GM15510 (cell line): ENCODE data around the gene TMEM135.

Experiments
- POLR2A ChIP-seq: IDR thresholded peaks from 3 replicates; pipeline ENCODE4 v1.6.1; 2011; ENCODE audit warnings: borderline replicate concordance; ENCODE audit not compliant: insufficient read length; ENCODE audit errors: extremely low read depth

The TMEM135 gene

DNA sequence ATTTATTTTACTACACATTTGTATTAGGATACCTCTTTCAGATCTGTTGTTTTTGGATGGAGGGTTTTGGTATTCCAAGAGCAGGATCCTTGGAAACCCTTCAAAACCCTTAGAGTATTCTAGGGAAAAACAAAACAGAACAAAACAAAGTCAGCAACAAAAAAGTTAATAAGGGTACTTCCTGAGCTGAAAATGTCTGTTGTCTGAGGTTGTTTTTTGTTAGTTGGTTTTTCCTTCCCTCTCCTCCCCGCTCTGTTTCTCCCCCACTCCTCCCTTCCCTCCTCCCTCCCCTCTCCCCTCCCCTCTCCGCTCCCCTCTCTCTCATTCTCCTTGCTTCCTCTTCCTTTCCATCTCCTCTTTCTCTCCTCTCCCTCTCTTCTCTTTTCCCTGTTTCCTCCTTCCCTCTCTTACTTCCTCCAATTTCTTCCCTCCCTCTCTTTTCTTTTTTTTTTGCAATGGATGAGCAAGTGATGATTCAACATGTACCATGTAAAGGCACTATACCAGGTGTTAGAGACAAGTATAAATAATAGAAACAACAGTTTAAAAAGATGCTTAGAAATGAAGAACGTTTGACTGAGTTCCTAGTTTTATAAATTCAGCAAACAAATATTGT is 160.6 kb downstream of the TMEM135 start:
- TF ChIP-seq POLR2A, result no peak

DNA sequence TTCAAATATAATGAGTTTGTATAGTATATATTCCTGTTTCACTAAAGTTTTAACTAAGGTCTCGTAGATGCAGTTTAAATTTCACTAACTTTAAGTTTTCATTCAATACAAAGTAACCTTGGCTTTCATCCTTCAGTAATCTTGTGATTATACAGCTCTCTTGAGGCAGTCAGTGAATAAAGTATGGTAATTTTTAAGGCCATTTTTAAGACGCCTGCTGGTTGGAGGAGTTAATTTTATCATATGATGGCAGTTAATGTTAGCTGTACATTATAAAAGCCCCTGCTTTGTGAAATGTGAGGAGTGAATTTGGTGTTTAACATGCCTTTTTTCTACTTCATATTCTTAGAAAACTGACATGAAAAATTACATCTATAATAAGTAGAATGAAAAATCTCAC is 163.6 kb downstream of the TMEM135 start:
- no peak for TF ChIP-seq POLR2A

DNA sequence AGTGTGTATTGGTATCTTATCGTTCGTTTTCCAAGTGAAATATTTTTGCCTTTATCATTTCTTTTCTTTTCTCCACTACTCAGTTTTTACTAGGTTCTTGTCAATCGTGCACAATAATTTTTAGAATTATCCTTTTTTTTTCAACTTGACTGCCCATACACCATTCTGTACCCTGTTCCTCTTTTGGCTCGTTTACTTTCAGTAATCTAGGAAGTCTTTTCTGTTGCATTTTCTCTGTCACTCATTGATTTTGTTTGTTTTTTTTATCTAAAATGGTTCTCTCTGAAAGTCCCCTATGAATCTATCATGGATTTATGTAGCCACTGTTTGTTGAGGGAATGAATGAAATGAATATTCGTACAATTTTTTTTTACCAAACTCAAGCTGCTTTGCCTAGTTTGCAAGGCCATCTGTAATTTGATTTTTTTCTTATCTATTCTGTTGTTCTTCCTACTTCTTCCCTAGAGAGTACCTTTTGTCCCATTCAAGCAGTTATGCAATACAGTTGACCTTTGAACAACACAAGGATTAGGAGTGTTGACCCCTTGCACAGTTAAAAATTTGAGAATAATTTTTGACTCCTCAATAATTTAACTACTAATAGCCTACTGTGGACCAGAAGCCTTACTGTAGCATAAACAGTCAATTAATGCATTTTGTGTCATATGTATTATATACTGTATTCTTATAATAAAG is 166.3 kb downstream of the TMEM135 start:
- TF ChIP-seq POLR2A, result no peak

DNA sequence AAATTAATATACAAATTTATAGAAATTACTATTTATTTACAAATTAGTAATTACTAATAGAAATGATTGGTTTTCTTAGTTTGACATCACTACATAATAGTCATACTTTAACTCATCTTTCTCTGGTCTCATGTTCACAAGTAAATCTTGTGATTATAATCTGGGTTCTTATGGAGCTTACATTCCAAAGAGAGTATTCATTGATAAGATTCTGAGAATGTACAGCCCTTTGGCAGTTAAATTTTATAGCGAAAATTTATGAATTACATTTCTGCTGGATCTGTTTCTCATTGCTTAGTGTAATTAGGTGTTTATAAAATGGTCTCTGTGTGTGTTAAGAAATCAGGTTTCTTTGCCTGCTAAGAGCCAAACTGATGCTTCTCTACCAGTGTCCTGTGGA is 175.2 kb downstream of the TMEM135 start:
- TF ChIP-seq POLR2A, result no peak

DNA sequence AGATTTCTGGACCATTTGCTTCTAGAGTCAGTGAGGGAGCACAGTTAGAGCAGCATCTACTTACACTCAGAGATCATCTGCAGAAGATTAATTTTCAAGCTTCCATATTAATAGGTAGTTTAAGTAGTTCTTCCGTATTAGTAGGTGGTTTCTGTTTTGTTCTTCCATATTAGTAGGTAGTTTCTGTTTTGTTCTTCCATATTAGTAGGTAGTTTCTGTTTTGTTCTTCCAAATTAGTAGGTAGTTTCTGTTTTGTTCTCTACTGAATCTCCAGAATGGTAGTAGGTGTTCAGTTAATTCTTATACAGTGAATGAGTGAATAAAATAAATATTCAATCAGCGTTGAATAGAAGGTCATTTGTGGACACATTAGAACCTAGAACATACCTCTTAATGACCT is 175.7 kb downstream of the TMEM135 start:
- TF ChIP-seq POLR2A, result no peak

DNA sequence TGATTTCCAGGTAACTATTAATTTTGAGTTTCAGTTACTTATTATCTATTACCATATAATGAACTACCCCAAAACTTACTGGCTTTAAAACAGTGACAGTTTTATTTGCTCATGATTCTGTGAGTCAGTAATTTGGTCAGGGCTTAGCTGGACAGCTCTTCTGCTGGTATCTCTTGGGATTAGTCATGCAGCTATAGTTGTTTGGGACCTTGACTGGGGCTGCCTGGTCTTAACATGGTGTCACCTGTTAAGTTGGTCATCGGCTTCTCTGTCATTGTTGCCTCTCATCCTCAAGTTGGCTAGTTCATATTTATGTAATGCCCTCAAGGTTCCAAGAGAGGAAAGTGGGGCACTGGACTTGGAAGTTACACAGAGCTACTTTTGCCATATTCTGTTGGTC is 177.5 kb downstream of the TMEM135 start:
- no peak for TF ChIP-seq POLR2A

DNA sequence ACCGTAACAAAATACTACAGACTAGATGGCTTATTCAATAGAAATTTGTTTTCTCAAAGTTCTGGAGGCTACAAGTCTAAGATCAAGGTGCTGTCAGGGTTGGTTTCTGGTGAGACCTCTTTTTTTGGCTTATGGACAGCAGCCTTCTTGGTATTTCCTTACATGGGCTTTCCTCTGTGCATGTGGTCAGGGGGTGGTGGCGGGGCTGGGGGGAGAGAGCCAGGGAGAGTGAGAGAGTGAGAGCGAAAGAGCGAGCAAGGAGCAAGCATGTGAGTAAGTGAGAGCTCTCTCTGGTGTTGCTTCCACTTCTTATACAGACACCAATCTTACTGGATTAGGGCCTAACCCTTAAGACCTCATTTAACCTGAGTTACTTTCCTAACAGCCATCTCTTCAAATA is 181.5 kb downstream of the TMEM135 start:
- no peak for TF ChIP-seq POLR2A

DNA sequence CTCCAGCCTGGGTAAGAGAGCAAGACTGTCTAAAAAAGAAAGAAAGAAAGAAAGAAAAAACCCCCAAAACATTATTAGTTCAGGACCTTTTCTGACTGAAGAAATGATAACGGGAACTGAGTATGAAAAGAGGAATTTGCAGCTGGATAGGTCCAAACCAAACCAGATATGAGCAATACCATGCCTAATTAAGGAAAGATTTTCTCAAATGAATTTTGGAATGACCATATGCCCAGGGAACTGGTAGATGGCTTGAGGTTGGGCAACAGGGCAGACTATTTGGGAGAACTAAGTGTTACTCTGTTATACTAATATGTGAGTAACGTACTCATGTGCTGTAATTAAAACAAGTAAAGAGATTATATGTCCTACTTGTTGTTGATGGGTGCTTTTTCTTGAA is 186.1 kb downstream of the TMEM135 start:
- TF ChIP-seq POLR2A, result no peak

DNA sequence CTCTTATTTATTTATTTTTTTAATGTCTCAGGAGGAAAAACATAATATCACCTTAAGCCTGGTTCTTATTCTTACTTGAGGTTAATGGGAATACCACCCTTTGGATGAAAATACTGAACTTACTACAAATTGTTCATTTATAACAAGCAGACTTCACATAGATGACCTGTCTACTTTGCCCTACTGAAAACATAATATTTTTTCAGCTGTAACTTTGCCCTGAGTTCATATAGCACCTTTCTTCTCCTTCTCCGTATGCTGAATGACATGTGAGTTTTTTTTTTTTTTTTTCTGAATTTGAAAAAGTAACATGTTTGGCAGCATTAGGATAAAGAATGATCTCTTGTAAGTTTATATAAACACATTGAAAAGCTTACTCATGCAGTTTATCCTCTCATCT is 186.8 kb downstream of the TMEM135 start:
- TF ChIP-seq POLR2A, result no peak

DNA sequence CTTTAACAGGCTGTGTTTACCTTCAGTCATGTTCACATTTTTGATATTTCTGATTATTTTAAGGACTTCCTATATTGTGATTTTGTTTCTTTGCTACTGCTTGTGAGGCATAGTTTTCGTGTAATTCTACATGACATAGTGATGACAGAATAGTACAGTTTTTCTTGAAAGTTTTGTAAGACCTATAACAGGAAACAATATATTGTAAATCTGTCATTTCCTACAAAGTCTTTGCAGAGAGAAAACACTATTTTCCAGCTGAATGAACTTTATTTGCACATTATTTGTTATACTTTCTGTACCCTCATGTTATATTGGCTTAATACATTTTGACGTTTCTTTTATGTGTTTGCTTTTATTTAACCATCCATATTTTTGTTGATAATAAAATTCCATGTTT is 191.1 kb downstream of the TMEM135 start:
- no peak for TF ChIP-seq POLR2A

DNA sequence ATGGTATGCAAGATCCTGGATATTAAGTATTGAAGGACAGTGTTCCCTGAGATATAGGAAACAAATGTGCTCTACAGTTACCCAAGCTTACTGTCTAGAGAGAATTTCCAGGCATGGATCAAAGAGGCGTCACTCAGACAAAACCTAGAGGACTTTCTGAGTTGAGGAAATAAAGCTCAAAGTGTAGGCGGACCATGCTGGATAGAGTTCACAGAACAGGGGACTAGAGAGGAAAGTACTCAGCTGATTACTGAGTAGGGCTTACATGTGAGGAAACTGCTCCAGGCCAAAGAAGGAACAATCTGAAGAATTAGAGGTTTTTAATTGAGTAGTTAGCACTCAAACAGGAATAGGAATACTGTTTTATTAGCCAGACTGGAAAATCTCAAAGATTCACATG is 193.3 kb downstream of the TMEM135 start:
- TF ChIP-seq POLR2A, result no peak

DNA sequence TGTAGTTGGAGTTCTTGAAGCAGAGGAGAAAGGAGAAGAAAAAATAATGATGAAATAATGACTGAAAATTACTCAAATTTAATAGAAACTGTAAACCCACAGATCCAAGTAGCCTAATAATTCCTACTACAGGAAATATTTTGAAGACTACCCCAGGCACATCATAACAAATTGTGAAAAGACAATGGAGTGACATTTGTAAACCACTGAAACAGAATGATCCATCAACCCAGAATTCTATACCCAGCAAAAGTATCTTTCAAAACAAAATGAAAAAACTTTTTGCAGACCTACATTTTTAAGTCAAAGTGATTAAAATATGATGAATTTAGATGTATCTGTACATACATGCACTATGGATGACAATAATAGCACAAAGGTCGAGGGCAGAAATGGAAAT is 194.6 kb downstream of the TMEM135 start:
- TF ChIP-seq POLR2A, result no peak

DNA sequence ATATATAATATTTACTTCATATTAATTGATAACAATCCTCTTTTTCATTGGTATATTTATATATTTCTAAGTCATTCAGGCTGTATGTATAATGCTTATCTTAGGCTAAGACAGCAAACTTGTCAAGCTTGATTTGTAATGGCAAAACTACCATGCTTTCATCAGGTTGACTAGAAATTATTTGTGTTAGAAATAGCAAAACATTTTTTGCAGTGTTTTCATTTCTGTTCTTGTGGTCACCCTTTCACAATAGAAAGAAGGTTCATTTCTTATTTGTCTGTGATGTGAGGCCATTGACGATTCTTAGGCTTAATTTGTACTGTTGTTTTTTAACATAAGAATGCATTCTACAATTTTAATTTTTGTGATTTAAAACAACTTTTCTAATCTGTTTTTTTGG is 197.6 kb downstream of the TMEM135 start:
- no peak for TF ChIP-seq POLR2A

DNA sequence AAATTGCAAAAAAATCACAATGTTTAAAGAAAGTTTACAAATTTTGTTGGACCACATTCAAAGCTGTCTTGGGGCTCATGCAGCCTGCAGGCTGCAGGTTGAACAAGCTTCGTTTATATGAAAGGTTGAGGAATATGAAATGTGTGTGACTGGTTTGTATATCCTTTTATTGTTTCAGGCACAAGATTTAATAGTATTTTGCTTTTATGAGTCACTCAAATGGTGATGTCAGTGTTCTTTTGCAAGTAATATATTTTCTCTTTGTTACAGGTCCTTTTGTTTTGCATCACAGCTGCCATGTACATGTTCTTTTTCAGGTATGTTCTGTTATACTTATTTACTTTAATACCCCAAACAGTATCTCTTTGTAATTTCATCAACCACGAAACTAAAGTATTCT is 198.6 kb downstream of the TMEM135 start:
- TF ChIP-seq POLR2A, result no peak

DNA sequence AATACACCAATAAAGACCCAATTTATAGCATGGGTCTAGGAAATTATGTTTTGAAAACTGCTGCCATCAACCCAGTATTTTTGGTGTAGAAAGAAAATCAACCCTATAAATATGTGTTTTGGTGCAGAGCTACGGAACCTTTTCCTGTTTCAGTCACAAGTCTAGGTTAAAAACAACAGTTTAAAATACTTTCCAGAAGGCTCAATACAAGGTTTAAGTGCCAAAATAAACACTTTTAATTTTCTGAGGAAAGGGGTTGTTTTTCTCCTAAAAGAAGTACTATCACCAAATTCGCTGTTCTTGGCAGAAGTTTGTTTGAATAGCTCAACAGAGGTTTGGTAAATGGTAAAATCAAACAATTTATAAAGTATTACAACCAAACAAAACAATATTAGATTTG is 201.3 kb downstream of the TMEM135 start:
- TF ChIP-seq POLR2A, result no peak

DNA sequence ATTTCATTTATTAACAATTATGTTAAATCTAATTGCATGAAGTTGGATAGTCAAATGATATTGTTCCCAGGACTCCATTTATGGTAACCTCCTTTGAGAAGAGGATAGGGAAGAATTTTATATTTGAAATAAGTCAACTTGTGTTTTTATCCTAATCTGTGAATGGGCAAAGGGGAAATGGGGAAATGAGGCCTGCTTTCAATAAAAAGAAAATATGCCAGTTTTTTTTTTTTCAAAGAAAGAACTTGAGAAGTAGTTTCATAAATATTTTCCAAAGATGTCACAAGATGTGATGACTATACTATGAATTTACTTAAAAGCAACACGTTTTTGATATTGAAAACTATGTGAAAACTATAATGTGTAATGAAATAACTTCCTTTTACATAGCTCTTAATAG is 201.8 kb downstream of the TMEM135 start:
- no peak for TF ChIP-seq POLR2A
